Activated naive CD4-positive, alpha-beta T cell treated with anti-CD3 and anti-CD28 coated beads, Interleukin-2, amount 10 ng/mL, durations not matched to agents 7 days and 5 days (primary cell): ENCODE results near the gene CCDC106.

Experiments
- CTCF ChIA-PET: fragments of 350-600 bp; sonication (Branson Sonifier 250); formaldehyde crosslinking; loops from one replicate; lab custom pipeline; 2021; ENCODE audit warnings: antibody characterized with exemption; lab: Charles Lee
- DNase-seq: peaks from one replicate; pipeline ENCODE4 v3.0.0-alpha.2; 2020
- H3K27ac Mint-ChIP-seq: one replicate; pipeline ENCODE4 v1.8.0; 2021; ENCODE audit warnings: mild to moderate bottlenecking, moderate library complexity, mixed read lengths
- H3K27me3 Mint-ChIP-seq: one replicate; pipeline ENCODE4 v1.8.0; 2021; ENCODE audit warnings: mild to moderate bottlenecking, mixed read lengths
- H3K36me3 Mint-ChIP-seq: one replicate; pipeline ENCODE4 v1.8.0; 2021; ENCODE audit warnings: mixed read lengths
- H3K4me1 Mint-ChIP-seq: one replicate; pipeline ENCODE4 v1.8.0; 2021; ENCODE audit warnings: mixed read lengths
- H3K4me3 Mint-ChIP-seq: one replicate; pipeline ENCODE4 v1.8.0; 2021; ENCODE audit warnings: mild to moderate bottlenecking, moderate library complexity, mixed read lengths
- H3K9me3 Mint-ChIP-seq: one replicate; pipeline ENCODE4 v1.8.0; 2021; ENCODE audit warnings: mixed read lengths

Gene CCDC106

GRCh38 chr19:55620410-55621204, 27.4 kb upstream of the CCDC106 start:
- DNase-seq = no peak
- Mint-ChIP-seq H3K9me3 (peaks cover 2% of the 10 kb centered on the region), H3K4me1 (peaks cover 32% of the 10 kb centered on the region), H3K27me3 (peaks cover 4% of the 10 kb centered on the region), H3K4me3 (no peak overlapping the region), H3K27ac (peak overlapping the region; percentile 25), H3K36me3 (peaks cover 39% of the 10 kb centered on the region)
- CTCF ChIA-PET = interaction anchor here (1.2 to 4.9 kb wide), 2 partner anchors 11 to 15 kb away, joined by 6 to 23 read pairs; partner anchors contain the start of gene ZNF865

- H3K27ac Mint-ChIP-seq = no peak overlapping the region
- peaks cover 39% of the 10 kb centered on the region for H3K36me3 Mint-ChIP-seq
- no peak for DNase-seq
- H3K27me3 Mint-ChIP-seq = peaks cover 5% of the 10 kb centered on the region
- no peak overlapping the region for H3K4me3 Mint-ChIP-seq
- CTCF ChIA-PET = interaction anchor here (1.2 to 4.9 kb wide), 2 partner anchors 11 to 15 kb away, joined by 6 to 23 read pairs; partner anchors contain the start of gene ZNF865
- H3K9me3 Mint-ChIP-seq = peaks cover 2% of the 10 kb centered on the region
- H3K4me1 Mint-ChIP-seq = peaks cover 38% of the 10 kb centered on the region
Observed at GRCh38 chr19:55621205-55621672, 26.8 kb upstream of the CCDC106 start.

- H3K4me1 Mint-ChIP-seq = peaks cover 43% of the 10 kb centered on the region
- H3K36me3 Mint-ChIP-seq = peaks cover 36% of the 10 kb centered on the region
- H3K9me3 Mint-ChIP-seq = peaks cover 2% of the 10 kb centered on the region
- CTCF ChIA-PET = interaction anchor here (4.9 kb wide), 1 partner anchor 10 kb away, joined by 23 read pairs; no protein-coding TSS in a partner anchor
- no peak overlapping the region for H3K27ac Mint-ChIP-seq
- no peak for DNase-seq
- no peak overlapping the region for H3K4me3 Mint-ChIP-seq
- peaks cover 10% of the 10 kb centered on the region for H3K27me3 Mint-ChIP-seq
Observed at GRCh38 chr19:55621673-55622231, 26.3 kb upstream of the CCDC106 start.

- Mint-ChIP-seq H3K4me1 (peaks cover 50% of the 10 kb centered on the region), H3K9me3 (peaks cover 2% of the 10 kb centered on the region), H3K36me3 (peaks cover 32% of the 10 kb centered on the region), H3K4me3 (no peak overlapping the region), H3K27ac (no peak overlapping the region), H3K27me3 (peaks cover 16% of the 10 kb centered on the region)
- no peak for DNase-seq
- CTCF ChIA-PET = interaction anchor here (0.9 to 1.4 kb wide), 2 partner anchors 9 to 16 kb away, joined by 3 to 4 read pairs; no protein-coding TSS in a partner anchor
Observed at GRCh38 chr19:55622242-55622969, 25.6 kb upstream of the CCDC106 start.

GRCh38 chr19:55623130-55623529, 24.9 kb upstream of the CCDC106 start:
- CTCF ChIA-PET = interaction anchor here (0.9 to 1.5 kb wide), 3 partner anchors 8 to 17 kb away, joined by 3 to 4 read pairs (median 3); no protein-coding TSS in a partner anchor
- Mint-ChIP-seq H3K4me1 (peaks cover 55% of the 10 kb centered on the region), H3K27me3 (peaks cover 23% of the 10 kb centered on the region), H3K36me3 (peaks cover 28% of the 10 kb centered on the region), H3K4me3 (no peak overlapping the region), H3K9me3 (peaks cover 2% of the 10 kb centered on the region), H3K27ac (peak overlapping the region; percentile 19)
- no peak for DNase-seq

- H3K4me1 Mint-ChIP-seq = peaks cover 56% of the 10 kb centered on the region
- no peak for DNase-seq
- H3K4me3 Mint-ChIP-seq = no peak overlapping the region
- peaks cover 27% of the 10 kb centered on the region for H3K27me3 Mint-ChIP-seq
- peaks cover 2% of the 10 kb centered on the region for H3K9me3 Mint-ChIP-seq
- peak overlapping the region; percentile 19 for H3K27ac Mint-ChIP-seq
- CTCF ChIA-PET = interaction anchor here (0.6 to 1.5 kb wide), 3 partner anchors 16 to 535 kb away, joined by 3 to 4 read pairs (median 3); no protein-coding TSS in a partner anchor
- peaks cover 28% of the 10 kb centered on the region for H3K36me3 Mint-ChIP-seq
Observed at GRCh38 chr19:55623561-55623960, 24.5 kb upstream of the CCDC106 start.

GRCh38 chr19:55624109-55625003, 23.7 kb upstream of the CCDC106 start, which contains the start of gene ZNF784:
ZNF784 (minus strand) TSS chr19:55624566; CDS start chr19:55624561, 5 bp downstream.
- Mint-ChIP-seq H3K27ac (peak within 1 kb of the TSS; percentile 98), H3K4me1 (peaks cover 56% of the 10 kb centered on the region), H3K36me3 (peaks cover 26% of the 10 kb centered on the region), H3K27me3 (peaks cover 35% of the 10 kb centered on the region), H3K9me3 (peaks cover 2% of the 10 kb centered on the region), H3K4me3 (peak within 1 kb of the TSS; percentile 92)
- DNase-seq = peak; percentile 93
- CTCF ChIA-PET = interaction anchor here (0.6 to 3.4 kb wide), 8 partner anchors 9 to 536 kb away, joined by 3 to 15 read pairs (median 3); partner anchors contain the start of gene ZNF865

GRCh38 chr19:55625004-55625326, 23.0 kb upstream of the CCDC106 start:
- H3K4me3 Mint-ChIP-seq = peak overlapping the region; percentile 92
- H3K36me3 Mint-ChIP-seq = peaks cover 22% of the 10 kb centered on the region
- H3K27me3 Mint-ChIP-seq = peaks cover 40% of the 10 kb centered on the region
- CTCF ChIA-PET = interaction anchor here (0.7 to 3.4 kb wide), 7 partner anchors 8 to 537 kb away, joined by 3 to 15 read pairs (median 3); partner anchors contain the start of gene ZNF865
- peaks cover 51% of the 10 kb centered on the region for H3K4me1 Mint-ChIP-seq
- peak overlapping the region; percentile 98 for H3K27ac Mint-ChIP-seq
- H3K9me3 Mint-ChIP-seq = peaks cover 2% of the 10 kb centered on the region
- no peak for DNase-seq

GRCh38 chr19:55626350-55626749, 21.7 kb upstream of the CCDC106 start:
- Mint-ChIP-seq H3K27ac (peak overlapping the region; percentile 91), H3K36me3 (peaks cover 10% of the 10 kb centered on the region), H3K4me1 (peaks cover 42% of the 10 kb centered on the region), H3K4me3 (peak overlapping the region; percentile 72), H3K27me3 (peaks cover 51% of the 10 kb centered on the region), H3K9me3 (peaks cover 2% of the 10 kb centered on the region)
- peak; percentile 77 for DNase-seq
- CTCF ChIA-PET = interaction anchor here (0.9 to 3.4 kb wide), 14 partner anchors 10 to 538 kb away, joined by 3 to 15 read pairs (median 4); partner anchors contain the start of gene ZNF865

- H3K27me3 Mint-ChIP-seq = peaks cover 39% of the 10 kb centered on the region
- H3K9me3 Mint-ChIP-seq = no peaks in the 10 kb centered on the region
- peaks cover 51% of the 10 kb centered on the region for H3K4me1 Mint-ChIP-seq
- CTCF ChIA-PET = interaction anchor here (0.5 to 3.9 kb wide), 26 partner anchors 11 to 701 kb away, joined by 3 to 35 read pairs (median 5); partner anchors contain the start of genes CCDC106, ISOC2, NLRP9 and ZNF581
- H3K27ac Mint-ChIP-seq = peak overlapping the region; percentile 19
- peaks cover 21% of the 10 kb centered on the region for H3K36me3 Mint-ChIP-seq
- no peak overlapping the region for H3K4me3 Mint-ChIP-seq
- peak; percentile 93 for DNase-seq
Observed at GRCh38 chr19:55632463-55632834, 15.6 kb upstream of the CCDC106 start.

GRCh38 chr19:55633861-55634260, 14.2 kb upstream of the CCDC106 start:
- Mint-ChIP-seq H3K9me3 (no peaks in the 10 kb centered on the region), H3K27ac (no peak overlapping the region), H3K4me3 (no peak overlapping the region), H3K36me3 (peaks cover 27% of the 10 kb centered on the region), H3K27me3 (peaks cover 25% of the 10 kb centered on the region), H3K4me1 (peaks cover 56% of the 10 kb centered on the region)
- CTCF ChIA-PET = interaction anchor here (0.9 to 3.9 kb wide), 12 partner anchors 9 to 176 kb away, joined by 3 to 35 read pairs (median 8); partner anchors contain the start of genes CCDC106, ZNF581 and ZNF784
- DNase-seq = no peak

- peaks cover 12% of the 10 kb centered on the region for H3K27me3 Mint-ChIP-seq
- H3K4me3 Mint-ChIP-seq = peak overlapping the region; percentile 100
- peak overlapping the region; percentile 99 for H3K27ac Mint-ChIP-seq
- no peaks in the 10 kb centered on the region for H3K9me3 Mint-ChIP-seq
- peaks cover 71% of the 10 kb centered on the region for H3K4me1 Mint-ChIP-seq
- CTCF ChIA-PET = interaction anchor here (1.9 kb wide), 1 partner anchor 19 kb away, joined by 5 read pairs; no protein-coding TSS in a partner anchor
- DNase-seq = no peak
- H3K36me3 Mint-ChIP-seq = peaks cover 29% of the 10 kb centered on the region
Observed at GRCh38 chr19:55635334-55635717, 12.7 kb upstream of the CCDC106 start.
